Measurements from ENCODE around the gene ARMS2.

DNA sequence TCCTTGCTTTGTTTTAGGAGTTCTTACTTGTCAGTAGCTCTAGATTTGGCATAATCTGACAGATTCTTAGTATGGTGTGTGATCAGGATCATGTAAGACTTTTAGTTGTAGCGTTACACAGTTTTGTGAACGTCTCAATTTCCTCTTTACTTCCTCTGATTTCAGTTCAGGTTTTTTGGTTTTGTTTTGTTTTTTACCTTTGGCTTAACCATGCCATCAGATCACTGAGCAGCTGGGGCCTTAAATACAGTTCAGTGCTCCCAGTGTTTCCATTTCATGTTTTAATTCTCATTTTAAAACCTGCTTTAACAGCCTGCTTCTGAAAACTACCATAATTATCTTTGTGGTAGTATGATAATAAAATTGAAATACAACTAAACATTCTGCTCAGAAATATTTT lies 27.2 kb upstream of the ARMS2 start:
- TF ChIP-seq, protein P1, sequence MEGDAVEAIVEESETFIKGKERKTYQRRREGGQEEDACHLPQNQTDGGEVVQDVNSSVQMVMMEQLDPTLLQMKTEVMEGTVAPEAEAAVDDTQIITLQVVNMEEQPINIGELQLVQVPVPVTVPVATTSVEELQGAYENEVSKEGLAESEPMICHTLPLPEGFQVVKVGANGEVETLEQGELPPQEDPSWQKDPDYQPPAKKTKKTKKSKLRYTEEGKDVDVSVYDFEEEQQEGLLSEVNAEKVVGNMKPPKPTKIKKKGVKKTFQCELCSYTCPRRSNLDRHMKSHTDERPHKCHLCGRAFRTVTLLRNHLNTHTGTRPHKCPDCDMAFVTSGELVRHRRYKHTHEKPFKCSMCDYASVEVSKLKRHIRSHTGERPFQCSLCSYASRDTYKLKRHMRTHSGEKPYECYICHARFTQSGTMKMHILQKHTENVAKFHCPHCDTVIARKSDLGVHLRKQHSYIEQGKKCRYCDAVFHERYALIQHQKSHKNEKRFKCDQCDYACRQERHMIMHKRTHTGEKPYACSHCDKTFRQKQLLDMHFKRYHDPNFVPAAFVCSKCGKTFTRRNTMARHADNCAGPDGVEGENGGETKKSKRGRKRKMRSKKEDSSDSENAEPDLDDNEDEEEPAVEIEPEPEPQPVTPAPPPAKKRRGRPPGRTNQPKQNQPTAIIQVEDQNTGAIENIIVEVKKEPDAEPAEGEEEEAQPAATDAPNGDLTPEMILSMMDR (IDR thresholded peaks at IDR 0.05; ENCODE audit: insufficient read depth, low read depth, low read length): no peak
- TF ChIP-seq EZH2 (IDR thresholded peaks at IDR 0.05; ENCODE audit: insufficient read depth, low read length): no peak
